Smooth muscle cell (in vitro differentiated cells): ENCODE measurements around the gene THSD7B. TPM values are rescaled to one million over a fixed set of nuclear protein-coding genes. Genes with fewer than 3 reads are reported as not detected.
A peak's percentile ranks its signal among the peaks of the same experiment; 100 is the strongest.

Experiments
- DNase-seq: peaks from one replicate; lab custom pipeline; 2025; ENCODE audit not compliant: unreplicated experiment; lab: John Stamatoyannopoulos, UW
- H2AFZ ChIP-seq: fragments of 200-600 bp; sonication (generic); 2 replicates; pipeline ENCODE4 v1.6.0; 2016; ENCODE audit warnings: antibody characterized with exemption, low read depth, mild to moderate bottlenecking
- H3F3A ChIP-seq: fragments of 200-600 bp; sonication (generic); 2 replicates; pipeline ENCODE4 v1.6.0; 2017; ENCODE audit warnings: antibody characterized with exemption, low read depth
- H3K27ac ChIP-seq: fragments of 200-600 bp; sonication (generic); 2 replicates; pipeline ENCODE4 v1.5.1; 2016; ENCODE audit warnings: low read depth, mild to moderate bottlenecking
- H3K27me3 ChIP-seq: fragments of 200-600 bp; sonication (generic); 2 replicates; pipeline ENCODE4 v1.6.1; 2016; ENCODE audit warnings: low read depth, mild to moderate bottlenecking
- H3K36me3 ChIP-seq: fragments of 200-600 bp; sonication (generic); 2 replicates; pipeline ENCODE4 v1.5.1; 2016; ENCODE audit warnings: low read depth
- H3K4me1 ChIP-seq: fragments of 200-600 bp; sonication (generic); 2 replicates; pipeline ENCODE4 v1.5.1; 2016; ENCODE audit warnings: low read depth
- H3K4me2 ChIP-seq: fragments of 200-600 bp; sonication (generic); 2 replicates; pipeline ENCODE4 v1.6.0; 2016; ENCODE audit warnings: mild to moderate bottlenecking
- H3K4me3 ChIP-seq: fragments of 200-600 bp; sonication (generic); 2 replicates; pipeline ENCODE4 v1.5.1; 2016; ENCODE audit warnings: mild to moderate bottlenecking
- H3K79me2 ChIP-seq: fragments of 200-600 bp; sonication (generic); 2 replicates; pipeline ENCODE4 v1.6.0; 2016; ENCODE audit warnings: low read depth, mild to moderate bottlenecking
- H3K9ac ChIP-seq: fragments of 200-600 bp; sonication (generic); 2 replicates; pipeline ENCODE4 v1.6.0; 2016; ENCODE audit warnings: low read depth
- H3K9me3 ChIP-seq: fragments of 200-600 bp; sonication (generic); replicated peaks from 2 replicates; pipeline ENCODE4 v1.5.1; 2016; ENCODE audit warnings: low read depth
- H4K20me1 ChIP-seq: fragments of 200-600 bp; sonication (generic); 2 replicates; pipeline ENCODE4 v1.6.0; 2016; ENCODE audit warnings: low read depth
- CTCF ChIP-seq: fragments of 200-600 bp; sonication (generic); IDR thresholded peaks from 2 replicates; pipeline ENCODE4 v1.5.1; 2017; ENCODE audit warnings: borderline replicate concordance, mild to moderate bottlenecking, antibody characterized with exemption; ENCODE audit not compliant: insufficient read depth, poor library complexity, severe bottlenecking
- WGBS: methylation state at CpG from one replicate; pipeline ENCODE4 v1.1.7; 2016; ENCODE audit warnings: low lambda C conversion rate; 5-methylcytosine and 5-hydroxymethylcytosine counted together
- polyA plus RNA-seq: library from polyadenylated mRNA; unstranded; fragments of >200 nt; fragmentation: Nextera tagmentation; extraction: Ambion mirVana; gene quantifications from 2 replicates; pipeline ENCODE4 v1.2.1, GENCODE V29; 2016
- total RNA-seq: library from RNA; depleted of rRNA; stranded (reverse); fragments of >200 nt; gene quantifications from 2 replicates; pipeline ENCODE4 v1.2.3, GENCODE V29; 2014

The THSD7B gene
- total and polyA plus RNA-seq, 2 experiments from 2014 or later: not detected

GRCh38 chr2:137237055-137237454 lies 471.7 kb downstream of the THSD7B start:
- WGBS: 83% methylated on average over 4 of the region's 4 CpGs
- Histone ChIP-seq H3K27ac (no peak overlapping the region), H3K79me2 (no peaks in the 10 kb centered on the region), H3F3A (no peaks in the 10 kb centered on the region), H3K27me3 (no peaks in the 10 kb centered on the region), H3K9me3 (no peaks in the 10 kb centered on the region), H2AFZ (peak overlapping the region; percentile 43), H3K4me3 (no peak overlapping the region), H3K4me1 (no peaks in the 10 kb centered on the region), H3K9ac (no peak overlapping the region), H3K4me2 (no peak overlapping the region), H3K36me3 (no peaks in the 10 kb centered on the region), H4K20me1 (no peaks in the 10 kb centered on the region)
- TF ChIP-seq CTCF: no peak
- DNase-seq: no peak

GRCh38 chr2:137238065-137238464 lies 472.7 kb downstream of the THSD7B start:
- H3K4me2 ChIP-seq: no peak overlapping the region
- H4K20me1 ChIP-seq: no peaks in the 10 kb centered on the region
- H3K9ac ChIP-seq: no peak overlapping the region
- no peak for TF ChIP-seq CTCF
- no peak for DNase-seq
- no peak overlapping the region for H3K27ac ChIP-seq
- H3K4me3 ChIP-seq: no peak overlapping the region
- no peaks in the 10 kb centered on the region for H3K4me1 ChIP-seq
- no peak overlapping the region for H2AFZ ChIP-seq
- 99% methylated on average over 3 of the region's 3 CpGs for WGBS
- H3K36me3 ChIP-seq: no peaks in the 10 kb centered on the region
- H3K9me3 ChIP-seq: no peaks in the 10 kb centered on the region
- H3F3A ChIP-seq: no peaks in the 10 kb centered on the region
- no peaks in the 10 kb centered on the region for H3K79me2 ChIP-seq
- no peaks in the 10 kb centered on the region for H3K27me3 ChIP-seq

DNA sequence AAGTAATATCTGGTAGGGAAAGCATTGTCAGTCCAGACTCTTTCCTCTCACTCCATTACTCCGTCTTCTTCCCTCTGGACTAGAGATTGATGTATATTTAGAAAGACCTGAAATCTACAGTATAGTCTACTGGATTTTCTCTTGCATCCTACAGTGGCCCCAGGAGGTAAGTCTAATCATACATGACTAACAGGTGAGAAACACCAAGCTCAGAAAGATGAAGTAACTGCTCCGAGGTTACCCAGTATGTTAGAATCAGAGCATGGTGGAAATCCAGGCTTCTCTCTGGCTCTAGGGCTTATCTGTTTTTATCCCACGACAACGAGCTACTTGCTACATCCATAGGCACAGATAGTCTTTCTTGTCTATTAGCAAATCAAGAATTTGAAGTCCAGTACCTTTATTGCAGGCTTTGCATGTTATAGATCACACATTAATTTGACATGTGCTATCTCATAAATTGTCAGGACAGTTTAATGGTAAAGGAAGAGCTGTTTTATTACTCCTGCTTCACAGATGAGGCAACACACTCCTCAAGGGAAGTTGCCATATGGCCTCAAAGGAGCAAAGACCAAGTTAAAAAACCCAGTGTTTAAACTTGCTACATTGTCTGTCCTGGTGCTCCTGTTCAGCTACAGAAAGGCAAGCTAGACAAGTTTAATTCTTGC lies 484.3 kb downstream of the THSD7B start:
- H3K79me2 ChIP-seq: no peaks in the 10 kb centered on the region
- no peak overlapping the region for H3K4me3 ChIP-seq

More for the DNA sequence above, 484.3 kb downstream of the THSD7B start:
- Histone ChIP-seq H3F3A (no peaks in the 10 kb centered on the region), H3K27me3 (no peaks in the 10 kb centered on the region), H3K36me3 (no peaks in the 10 kb centered on the region), H3K4me1 (no peaks in the 10 kb centered on the region), H3K4me2 (no peak overlapping the region), H3K9ac (no peak overlapping the region), H3K9me3 (no peaks in the 10 kb centered on the region), H2AFZ (no peak overlapping the region), H3K27ac (no peak overlapping the region), H4K20me1 (no peaks in the 10 kb centered on the region)
- DNase-seq: no peak
- WGBS: 41% methylated on average over 4 of the region's 4 CpGs
- TF ChIP-seq CTCF: no peak
